Spleen (tissue), 7 donors: ENCODE data around the gene DISC1.

ENCODE experiments used
- POLR2A ChIP-seq, 3 donors: fragments of 450-650 bp; IDR thresholded peaks; one replicate each; pipeline ENCODE4 v1.5.1; 2017; ENCODE audit warnings: antibody characterized with exemption in 3 of 3, mild to moderate bottlenecking in 1 of 3
- TF ChIP-seq, protein P1 (sequence below), 11 experiments: fragments of 200-600 bp in 7 of 11; fragments of 450-650 bp in 4 of 11; sonication (generic) in 4 of 11; IDR thresholded peaks in 8 of 11; conservative IDR thresholded peaks in 3 of 11; 1 replicate in 7 of 11; 2 replicates in 4 of 11; pipeline versions ENCODE4 v1.4.0 to v1.8.0; 2016 to 2021; ENCODE audit warnings: antibody characterized with exemption in 11 of 11, inconsistent platforms in 4 of 11, mild to moderate bottlenecking in 1 of 11
- donor health status: DM: no; HTN: no; CAD: no; lungs with moderate emphysema.
- donor health status: DM: no; HTN: no; CAD: no.
- donor health status: DM: no; HTN: no; CAD: no.

DNA sequence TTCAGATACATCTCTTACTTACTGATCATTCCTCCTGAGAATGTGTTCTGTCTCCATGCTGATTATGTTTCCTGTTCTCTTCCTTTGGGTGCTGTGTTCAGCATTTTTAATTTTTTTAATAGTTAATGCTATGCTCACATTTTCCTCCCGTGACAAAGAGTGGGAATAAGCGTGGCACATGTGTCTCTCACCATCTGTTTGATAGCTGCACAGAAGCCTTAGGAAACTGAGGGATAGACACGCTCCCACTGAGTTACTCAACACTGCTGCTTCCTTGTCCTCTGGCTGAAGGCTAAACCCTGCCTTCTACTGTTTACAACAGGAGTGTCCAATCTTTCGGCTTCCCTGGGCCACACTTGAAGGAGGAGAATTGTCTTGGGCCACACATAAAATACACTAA lies 264.2 kb downstream of the DISC1 start:
- TF ChIP-seq, protein P1, sequence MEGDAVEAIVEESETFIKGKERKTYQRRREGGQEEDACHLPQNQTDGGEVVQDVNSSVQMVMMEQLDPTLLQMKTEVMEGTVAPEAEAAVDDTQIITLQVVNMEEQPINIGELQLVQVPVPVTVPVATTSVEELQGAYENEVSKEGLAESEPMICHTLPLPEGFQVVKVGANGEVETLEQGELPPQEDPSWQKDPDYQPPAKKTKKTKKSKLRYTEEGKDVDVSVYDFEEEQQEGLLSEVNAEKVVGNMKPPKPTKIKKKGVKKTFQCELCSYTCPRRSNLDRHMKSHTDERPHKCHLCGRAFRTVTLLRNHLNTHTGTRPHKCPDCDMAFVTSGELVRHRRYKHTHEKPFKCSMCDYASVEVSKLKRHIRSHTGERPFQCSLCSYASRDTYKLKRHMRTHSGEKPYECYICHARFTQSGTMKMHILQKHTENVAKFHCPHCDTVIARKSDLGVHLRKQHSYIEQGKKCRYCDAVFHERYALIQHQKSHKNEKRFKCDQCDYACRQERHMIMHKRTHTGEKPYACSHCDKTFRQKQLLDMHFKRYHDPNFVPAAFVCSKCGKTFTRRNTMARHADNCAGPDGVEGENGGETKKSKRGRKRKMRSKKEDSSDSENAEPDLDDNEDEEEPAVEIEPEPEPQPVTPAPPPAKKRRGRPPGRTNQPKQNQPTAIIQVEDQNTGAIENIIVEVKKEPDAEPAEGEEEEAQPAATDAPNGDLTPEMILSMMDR (IDR thresholded peaks at IDR 0.05 in 8 of 11, conservative IDR thresholded peaks at IDR 0.05 in 3 of 11), result no peak
- no peak for TF ChIP-seq POLR2A (IDR thresholded peaks at IDR 0.05)
